Caco-2 (cell line): ENCODE data around the gene TASOR2. TPM values are rescaled to one million over a fixed set of nuclear protein-coding genes. Genes with fewer than 3 reads are reported as not detected.

Experiments
- BruUV-seq: library from RNA; stranded (reverse); fragments of 400-500 nt; replicated peaks from 2 replicates; lab custom pipeline; 2021; lab: Mats Ljungman, UMichigan
- CTCF ChIA-PET: fragments of 300-600 bp; sonication (Branson Sonifier 250); formaldehyde crosslinking; loops from one replicate; lab custom pipeline; 2022; ENCODE audit warnings: antibody characterized with exemption; lab: Charles Lee
- POLR2A ChIA-PET: fragments of 300-600 bp; sonication (Branson Sonifier 250); formaldehyde crosslinking; loops from one replicate; lab custom pipeline; 2022; ENCODE audit warnings: antibody characterized with exemption; lab: Charles Lee
- DNase-seq, 2 experiments: peaks; one replicate each; pipeline versions ENCODE4 v3.0.0 to v3.0.0-alpha.2; 2020 to 2022
- H3K27me3 ChIP-seq: replicated peaks from 2 replicates; pipeline ENCODE4 v1.6.0; 2011; ENCODE audit warnings: low read length; ENCODE audit not compliant: control insufficient read depth, insufficient read depth
- H3K36me3 ChIP-seq: 2 replicates; pipeline ENCODE4 v1.5.1; 2011; ENCODE audit warnings: low read length; ENCODE audit not compliant: control insufficient read depth, insufficient read depth
- H3K4me1 ChIP-seq: fragments of 250-450 bp; sonication (Bioruptor Pico); 2 replicates; pipeline ENCODE4 v1.5.1; 2020; ENCODE audit warnings: mild to moderate bottlenecking
- H3K4me3 ChIP-seq: 2 replicates; pipeline ENCODE4 v1.5.1; 2011; ENCODE audit warnings: low read depth, mild to moderate bottlenecking, control low read depth, low read length
- H3K9me3 ChIP-seq: fragments of 250-450 bp; sonication (Bioruptor Pico); 2 replicates; pipeline ENCODE4 v1.5.1; 2020; ENCODE audit warnings: mild to moderate bottlenecking, moderate library complexity
- H3K27ac Mint-ChIP-seq: one replicate; pipeline ENCODE4 v1.8.0; 2022; ENCODE audit warnings: mixed read lengths; ENCODE audit not compliant: unreplicated experiment
- H3K27me3 Mint-ChIP-seq: one replicate; pipeline ENCODE4 v1.8.0; 2022; ENCODE audit warnings: mixed read lengths; ENCODE audit not compliant: insufficient read depth, unreplicated experiment
- H3K36me3 Mint-ChIP-seq: one replicate; pipeline ENCODE4 v1.8.0; 2022; ENCODE audit warnings: mild to moderate bottlenecking, mixed read lengths; ENCODE audit not compliant: insufficient read depth, unreplicated experiment
- H3K4me1 Mint-ChIP-seq: one replicate; pipeline ENCODE4 v1.8.0; 2022; ENCODE audit warnings: low read depth, mixed read lengths; ENCODE audit not compliant: unreplicated experiment
- H3K4me3 Mint-ChIP-seq: one replicate; pipeline ENCODE4 v1.8.0; 2022; ENCODE audit warnings: mild to moderate bottlenecking, moderate library complexity, mixed read lengths; ENCODE audit not compliant: unreplicated experiment
- H3K9me3 Mint-ChIP-seq: one replicate; pipeline ENCODE4 v1.8.0; 2022; ENCODE audit warnings: mixed read lengths; ENCODE audit not compliant: unreplicated experiment
- intact Hi-C: fragments of 100-400 bp; cut with micrococcal nuclease; formaldehyde crosslinking; loops from one replicate; pipeline ENCODE4 v1.10.0; 2022; ENCODE audit not compliant: unreplicated experiment
- total RNA-seq: library from RNA; stranded (reverse); gene quantifications from 2 replicates; pipeline ENCODE4 v1.2.3, GENCODE V29; 2022
- TF ChIP-seq, protein P1 (sequence below), 2 experiments: fragments of 200-600 bp in 1 of 2; IDR thresholded peaks; 1 replicate in 1 of 2; 2 replicates in 1 of 2; pipeline versions ENCODE4 v1.5.1 to v1.8.0; 2011 to 2022; ENCODE audit warnings: antibody characterized with exemption in 1 of 2, control low read depth in 1 of 2, inconsistent platforms in 1 of 2, low read depth in 1 of 2, low read length in 1 of 2, mild to moderate bottlenecking in 1 of 2, moderate library complexity in 1 of 2; ENCODE audit not compliant: insufficient read depth in 1 of 2, severe bottlenecking in 1 of 2, unreplicated experiment in 1 of 2

The TASOR2 gene
- total RNA-seq, 1 experiment from 2014 or later: 102 TPM

DNA sequence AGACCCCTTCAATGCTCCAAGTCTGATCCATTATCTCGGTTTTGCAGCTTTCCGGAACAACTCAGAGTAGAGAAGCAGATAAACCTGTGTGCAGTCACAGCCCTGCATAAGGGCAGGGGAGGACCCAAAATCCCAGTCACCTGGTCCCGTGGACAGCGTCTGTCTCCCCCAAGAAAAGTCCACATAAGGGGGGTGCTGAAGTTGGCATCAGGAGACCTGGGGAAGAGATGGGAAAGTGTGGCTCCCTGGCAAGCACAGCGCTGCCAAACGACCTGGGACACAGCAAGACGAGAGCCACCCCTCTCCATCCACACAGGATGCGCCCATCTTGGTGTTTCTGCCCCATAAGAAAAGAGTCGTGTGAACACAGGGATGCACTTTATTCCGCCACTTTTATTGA lies 46.1 kb upstream of the TASOR2 start:
- Histone ChIP-seq H3K4me3 (no peak overlapping the region), H3K4me1 (peaks cover 1% of the 10 kb centered on the region; the same call in 1 of the 2 replicates), H3K27me3 (no peaks in the 10 kb centered on the region), H3K9me3 (no peaks in the 10 kb centered on the region), H3K36me3 (peaks cover 4% of the 10 kb centered on the region; the same call in 1 of the 2 replicates)
- Mint-ChIP-seq H3K4me3 (no peak overlapping the region), H3K4me1 (peaks cover 1% of the 10 kb centered on the region), H3K9me3 (no peaks in the 10 kb centered on the region), H3K36me3 (peaks cover 31% of the 10 kb centered on the region), H3K27me3 (no peaks in the 10 kb centered on the region), H3K27ac (no peak overlapping the region)
- no TSS peak for BruUV-seq
- no peak for DNase-seq
- TF ChIP-seq, protein P1, sequence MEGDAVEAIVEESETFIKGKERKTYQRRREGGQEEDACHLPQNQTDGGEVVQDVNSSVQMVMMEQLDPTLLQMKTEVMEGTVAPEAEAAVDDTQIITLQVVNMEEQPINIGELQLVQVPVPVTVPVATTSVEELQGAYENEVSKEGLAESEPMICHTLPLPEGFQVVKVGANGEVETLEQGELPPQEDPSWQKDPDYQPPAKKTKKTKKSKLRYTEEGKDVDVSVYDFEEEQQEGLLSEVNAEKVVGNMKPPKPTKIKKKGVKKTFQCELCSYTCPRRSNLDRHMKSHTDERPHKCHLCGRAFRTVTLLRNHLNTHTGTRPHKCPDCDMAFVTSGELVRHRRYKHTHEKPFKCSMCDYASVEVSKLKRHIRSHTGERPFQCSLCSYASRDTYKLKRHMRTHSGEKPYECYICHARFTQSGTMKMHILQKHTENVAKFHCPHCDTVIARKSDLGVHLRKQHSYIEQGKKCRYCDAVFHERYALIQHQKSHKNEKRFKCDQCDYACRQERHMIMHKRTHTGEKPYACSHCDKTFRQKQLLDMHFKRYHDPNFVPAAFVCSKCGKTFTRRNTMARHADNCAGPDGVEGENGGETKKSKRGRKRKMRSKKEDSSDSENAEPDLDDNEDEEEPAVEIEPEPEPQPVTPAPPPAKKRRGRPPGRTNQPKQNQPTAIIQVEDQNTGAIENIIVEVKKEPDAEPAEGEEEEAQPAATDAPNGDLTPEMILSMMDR (IDR thresholded peaks at IDR 0.05; ENCODE audit: insufficient read depth in 1 of 2, low read depth in 1 of 2, low read length in 1 of 2, severe bottlenecking in 1 of 2, unreplicated experiment in 1 of 2): no peak
- POLR2A ChIA-PET: no interaction called here
- CTCF ChIA-PET: no interaction called here
- intact Hi-C loops: no loop called here

DNA sequence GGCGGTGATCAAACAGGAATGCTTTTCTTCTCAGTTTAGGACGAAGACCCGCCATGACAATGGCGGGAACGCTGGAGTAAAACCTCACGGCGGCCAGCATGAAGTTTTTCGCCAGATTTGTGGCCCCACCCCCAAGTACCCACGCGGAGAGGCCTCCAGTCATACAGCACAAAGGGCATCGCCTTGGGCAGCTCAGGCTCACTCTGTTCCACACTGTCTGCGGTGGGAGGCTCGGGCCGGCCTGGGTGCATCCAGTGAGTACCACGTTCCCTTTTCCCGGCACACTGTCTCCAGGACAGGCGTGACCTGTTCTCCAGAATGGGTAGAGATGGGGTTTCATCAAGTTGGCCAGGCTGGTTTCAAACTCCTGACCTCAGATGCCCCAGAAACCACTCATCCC lies 45.6 kb upstream of the TASOR2 start:
- DNase-seq: no peak
- no TSS peak for BruUV-seq
- Mint-ChIP-seq H3K4me3 (no peak overlapping the region), H3K9me3 (no peaks in the 10 kb centered on the region), H3K27ac (no peak overlapping the region), H3K27me3 (no peaks in the 10 kb centered on the region), H3K36me3 (peaks cover 36% of the 10 kb centered on the region), H3K4me1 (no peaks in the 10 kb centered on the region)
- POLR2A ChIA-PET: no interaction called here
- Histone ChIP-seq H3K4me1 (no peaks in the 10 kb centered on the region), H3K27me3 (no peaks in the 10 kb centered on the region), H3K4me3 (no peak overlapping the region), H3K36me3 (peaks cover 6% of the 10 kb centered on the region; the same call in 1 of the 2 replicates), H3K9me3 (no peaks in the 10 kb centered on the region)
- TF ChIP-seq, protein P1 (IDR thresholded peaks at IDR 0.05; ENCODE audit: insufficient read depth in 1 of 2, low read depth in 1 of 2, low read length in 1 of 2, severe bottlenecking in 1 of 2, unreplicated experiment in 1 of 2): no peak
- intact Hi-C loops: no loop called here
- CTCF ChIA-PET: no interaction called here

DNA sequence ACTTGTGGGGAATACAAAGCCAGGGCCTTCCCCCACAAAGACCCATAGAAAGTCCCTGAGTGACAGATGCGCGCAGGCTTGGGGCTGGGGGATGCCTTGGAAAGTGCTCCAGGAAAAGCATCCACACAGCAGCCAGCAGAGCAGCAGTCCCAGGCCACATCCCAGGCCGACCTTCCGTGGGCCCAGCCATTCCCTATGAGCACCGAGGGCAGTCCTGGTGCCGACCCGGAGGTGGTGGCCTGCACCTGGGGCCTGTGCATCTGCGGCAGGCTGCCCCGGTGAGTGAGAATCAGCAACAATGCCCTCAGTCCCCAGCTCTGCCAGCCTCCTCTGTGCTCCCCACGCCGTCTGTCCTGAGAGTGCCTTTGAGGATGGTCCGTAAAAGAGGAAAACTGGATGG lies 44.6 kb upstream of the TASOR2 start:
- H3K9me3 ChIP-seq: no peaks in the 10 kb centered on the region
- ChIA-PET CTCF (no interaction called here), POLR2A (no interaction called here)
- Mint-ChIP-seq H3K4me3 (no peak overlapping the region), H3K4me1 (peaks cover 6% of the 10 kb centered on the region), H3K27ac (no peak overlapping the region), H3K9me3 (no peaks in the 10 kb centered on the region), H3K36me3 (peaks cover 44% of the 10 kb centered on the region), H3K27me3 (no peaks in the 10 kb centered on the region)
- BruUV-seq: no TSS peak
- H3K4me1 ChIP-seq: no peaks in the 10 kb centered on the region
- intact Hi-C loops: no loop called here
- no peaks in the 10 kb centered on the region for H3K27me3 ChIP-seq
- peaks cover 8% of the 10 kb centered on the region; the same call in 1 of the 2 replicates for H3K36me3 ChIP-seq
- TF ChIP-seq, protein P1 (IDR thresholded peaks at IDR 0.05; ENCODE audit: insufficient read depth in 1 of 2, low read depth in 1 of 2, low read length in 1 of 2, severe bottlenecking in 1 of 2, unreplicated experiment in 1 of 2): no peak
- no peak for DNase-seq
- no peak overlapping the region for H3K4me3 ChIP-seq
